ENCODE measurements around the gene ACO1. TPM values are rescaled to one million over a fixed set of nuclear protein-coding genes. Genes with fewer than 3 reads are reported as not detected.
"Not testable (repeated sequence)": the region's sequence is repeated elsewhere in the genome, so short reads cannot be mapped to it uniquely, and the experiment has no call there.

The ACO1 gene
- polyA plus RNA-seq, 3 donors, result 2.9 to 12.5 (median 10.5) TPM

DNA sequence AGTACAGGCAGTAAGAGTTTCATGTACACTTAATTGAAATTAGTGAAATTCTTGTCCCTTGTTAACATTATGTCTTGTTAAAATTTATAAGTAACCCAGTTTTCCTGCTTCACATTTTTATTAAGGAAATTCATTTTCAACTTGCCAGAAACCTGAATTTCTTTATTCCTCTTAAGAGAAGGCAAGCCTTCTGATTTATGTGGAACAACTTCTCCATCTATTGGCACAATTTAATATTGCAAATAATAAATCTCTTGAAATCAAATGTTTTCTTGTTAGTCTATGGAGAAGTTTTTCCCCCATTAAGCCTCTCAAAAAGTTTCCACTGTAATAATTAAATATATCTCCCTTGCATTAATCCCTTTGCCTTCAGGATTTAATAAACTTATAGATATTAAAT, 33.8 kb upstream of the ACO1 start:
- H3K4me1 ChIP-seq (ENCODE audit: control insufficient read depth in 1 of 2, insufficient read depth in 2 of 2, low read length in 2 of 2), result no peaks in the 10 kb centered on the region
- no peak overlapping the region for H3K27ac ChIP-seq (ENCODE audit: low read depth in 1 of 2, low read length in 2 of 2)
- no peaks in the 10 kb centered on the region for H3K9me3 Mint-ChIP-seq
- no peak overlapping the region for H3K4me3 Mint-ChIP-seq
- no peak overlapping the region for H2AFZ ChIP-seq (ENCODE audit: insufficient read depth, low read depth, low read length, poor library complexity, severe bottlenecking)
- TF ChIP-seq, protein P1, sequence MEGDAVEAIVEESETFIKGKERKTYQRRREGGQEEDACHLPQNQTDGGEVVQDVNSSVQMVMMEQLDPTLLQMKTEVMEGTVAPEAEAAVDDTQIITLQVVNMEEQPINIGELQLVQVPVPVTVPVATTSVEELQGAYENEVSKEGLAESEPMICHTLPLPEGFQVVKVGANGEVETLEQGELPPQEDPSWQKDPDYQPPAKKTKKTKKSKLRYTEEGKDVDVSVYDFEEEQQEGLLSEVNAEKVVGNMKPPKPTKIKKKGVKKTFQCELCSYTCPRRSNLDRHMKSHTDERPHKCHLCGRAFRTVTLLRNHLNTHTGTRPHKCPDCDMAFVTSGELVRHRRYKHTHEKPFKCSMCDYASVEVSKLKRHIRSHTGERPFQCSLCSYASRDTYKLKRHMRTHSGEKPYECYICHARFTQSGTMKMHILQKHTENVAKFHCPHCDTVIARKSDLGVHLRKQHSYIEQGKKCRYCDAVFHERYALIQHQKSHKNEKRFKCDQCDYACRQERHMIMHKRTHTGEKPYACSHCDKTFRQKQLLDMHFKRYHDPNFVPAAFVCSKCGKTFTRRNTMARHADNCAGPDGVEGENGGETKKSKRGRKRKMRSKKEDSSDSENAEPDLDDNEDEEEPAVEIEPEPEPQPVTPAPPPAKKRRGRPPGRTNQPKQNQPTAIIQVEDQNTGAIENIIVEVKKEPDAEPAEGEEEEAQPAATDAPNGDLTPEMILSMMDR (IDR thresholded peaks at IDR 0.05), result peak; percentile 54
- DNase-seq, result peak in 1 of 3 donors; percentile 12
- H3K27me3 ChIP-seq (ENCODE audit: control insufficient read depth in 2 of 2, insufficient read depth in 2 of 2, low read length in 2 of 2), result no peaks in the 10 kb centered on the region
- H3K4me3 ChIP-seq (replicated peaks in 1 of 3; ENCODE audit: low read depth in 2 of 3, low read length in 3 of 3), result no peak overlapping the region
- no peak overlapping the region for H3K9ac ChIP-seq (ENCODE audit: insufficient read depth, low read length, poor library complexity, severe bottlenecking)
- H3K36me3 ChIP-seq (replicated peaks in 1 of 2; ENCODE audit: control insufficient read depth in 1 of 2, insufficient read depth in 2 of 2, low read length in 2 of 2), result no peaks in the 10 kb centered on the region
- H3K4me2 ChIP-seq (replicated peaks; ENCODE audit: extremely low read depth, low read length, poor library complexity, severe bottlenecking), result no peak overlapping the region
- H3K27me3 Mint-ChIP-seq (ENCODE audit: low read depth in 3 of 3), result peaks cover 0 to 5% (median 0%) of the 10 kb centered on the region in 3 donors
- intact Hi-C loops (cut with micrococcal nuclease), result no loop called here
- no peaks in the 10 kb centered on the region for H3K79me2 ChIP-seq (ENCODE audit: insufficient read depth, low read length)
- H3K4me1 Mint-ChIP-seq, result no peaks in the 10 kb centered on the region
- no peaks in the 10 kb centered on the region for H4K20me1 ChIP-seq (ENCODE audit: insufficient read depth, low read length)
- H3K27ac Mint-ChIP-seq, result no peak overlapping the region
- no peaks in the 10 kb centered on the region for H3K36me3 Mint-ChIP-seq
- no peaks in the 10 kb centered on the region for H3K9me3 ChIP-seq (replicated peaks in 1 of 2; ENCODE audit: control insufficient read depth in 1 of 2, insufficient read depth in 1 of 2, low read length in 2 of 2)

DNA sequence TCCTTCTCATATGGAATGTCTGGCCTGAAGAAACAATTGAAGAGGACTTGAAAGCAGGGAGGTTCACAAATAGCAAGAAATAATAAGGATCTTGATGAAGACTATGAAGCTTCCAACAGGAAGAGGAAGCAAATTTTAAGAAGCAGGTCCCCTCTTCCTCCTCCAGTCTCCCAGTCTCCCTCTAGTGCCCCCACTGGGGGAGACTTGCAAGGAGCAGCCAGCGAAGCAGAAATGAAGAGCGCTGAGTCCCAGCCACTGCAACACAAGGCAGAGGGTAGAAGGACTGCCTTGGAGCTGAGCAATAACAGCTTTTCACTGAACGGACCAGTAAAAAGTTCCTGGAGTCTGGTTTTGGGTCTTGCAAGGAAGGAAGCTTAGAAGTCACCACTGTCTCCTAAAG, 32.6 kb upstream of the ACO1 start:
- no peaks in the 10 kb centered on the region for H3K9me3 ChIP-seq (replicated peaks in 1 of 2; ENCODE audit: control insufficient read depth in 1 of 2, insufficient read depth in 1 of 2, low read length in 2 of 2)
- H3K9ac ChIP-seq (ENCODE audit: insufficient read depth, low read length, poor library complexity, severe bottlenecking), result no peak overlapping the region
- no peaks in the 10 kb centered on the region for H4K20me1 ChIP-seq (ENCODE audit: insufficient read depth, low read length)
- H3K4me3 ChIP-seq (replicated peaks in 1 of 3; ENCODE audit: low read depth in 2 of 3, low read length in 3 of 3), result no peak overlapping the region
- intact Hi-C loops (cut with micrococcal nuclease), result no loop called here
- TF ChIP-seq, protein P1 (IDR thresholded peaks at IDR 0.05), result no peak
- H3K79me2 ChIP-seq (ENCODE audit: insufficient read depth, low read length), result no peaks in the 10 kb centered on the region
- Mint-ChIP-seq H3K4me3 (no peak overlapping the region), H3K9me3 (no peaks in the 10 kb centered on the region), H3K36me3 (no peaks in the 10 kb centered on the region), H3K27ac (no peak overlapping the region), H3K4me1 (no peaks in the 10 kb centered on the region), H3K27me3 (ENCODE audit: low read depth in 3 of 3) (peaks cover 0 to 5% (median 1%) of the 10 kb centered on the region in 3 donors)
- H3K27ac ChIP-seq (ENCODE audit: low read depth in 1 of 2, low read length in 2 of 2), result no peak overlapping the region
- H2AFZ ChIP-seq (ENCODE audit: insufficient read depth, low read depth, low read length, poor library complexity, severe bottlenecking), result no peak overlapping the region
- DNase-seq, result no peak
- no peaks in the 10 kb centered on the region for H3K36me3 ChIP-seq (replicated peaks in 1 of 2; ENCODE audit: control insufficient read depth in 1 of 2, insufficient read depth in 2 of 2, low read length in 2 of 2)
- 97% methylated on average over 3 of the region's 3 CpGs for WGBS (ENCODE audit: insufficient coverage)
- no peaks in the 10 kb centered on the region for H3K4me1 ChIP-seq (ENCODE audit: control insufficient read depth in 1 of 2, insufficient read depth in 2 of 2, low read length in 2 of 2)
- no peak overlapping the region for H3K4me2 ChIP-seq (replicated peaks; ENCODE audit: extremely low read depth, low read length, poor library complexity, severe bottlenecking)
- no peaks in the 10 kb centered on the region for H3K27me3 ChIP-seq (ENCODE audit: control insufficient read depth in 2 of 2, insufficient read depth in 2 of 2, low read length in 2 of 2)

DNA sequence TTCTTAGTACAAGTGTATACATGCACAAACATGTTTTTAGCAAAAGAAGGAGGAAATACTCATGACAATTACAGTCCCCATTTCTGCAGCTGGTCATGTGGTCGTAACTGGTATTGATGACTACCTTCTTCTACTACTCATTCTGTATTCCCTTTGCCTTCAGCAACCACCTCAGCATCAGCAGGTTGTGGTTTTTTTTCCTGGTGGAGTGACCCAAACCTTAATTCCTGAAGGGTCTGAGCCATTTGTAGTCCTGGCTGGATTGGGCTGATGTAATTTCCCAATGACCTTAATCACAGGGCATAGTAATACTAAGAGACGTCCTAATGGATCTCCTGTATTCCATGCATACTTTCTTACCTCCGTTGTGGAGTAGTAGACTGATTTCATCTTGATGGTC, 31.0 kb upstream of the ACO1 start:
- H3K4me3 Mint-ChIP-seq; H3K36me3 ChIP-seq (replicated peaks in 1 of 2; ENCODE audit: control insufficient read depth in 1 of 2, insufficient read depth in 2 of 2, low read length in 2 of 2); H3K9me3 Mint-ChIP-seq; H3K79me2 ChIP-seq (ENCODE audit: insufficient read depth, low read length); H3K9ac ChIP-seq (ENCODE audit: insufficient read depth, low read length, poor library complexity, severe bottlenecking); H3K4me2 ChIP-seq (replicated peaks; ENCODE audit: extremely low read depth, low read length, poor library complexity, severe bottlenecking); H4K20me1 ChIP-seq (ENCODE audit: insufficient read depth, low read length); H3K36me3 Mint-ChIP-seq; intact Hi-C loops (cut with micrococcal nuclease); H3K9me3 ChIP-seq (replicated peaks in 1 of 2; ENCODE audit: control insufficient read depth in 1 of 2, insufficient read depth in 1 of 2, low read length in 2 of 2); DNase-seq; H3K27ac ChIP-seq (ENCODE audit: low read depth in 1 of 2, low read length in 2 of 2); H3K27me3 Mint-ChIP-seq (ENCODE audit: low read depth in 3 of 3); H3K27me3 ChIP-seq (ENCODE audit: control insufficient read depth in 2 of 2, insufficient read depth in 2 of 2, low read length in 2 of 2); H3K4me3 ChIP-seq (replicated peaks in 1 of 3; ENCODE audit: low read depth in 2 of 3, low read length in 3 of 3); H3K4me1 Mint-ChIP-seq; H3K27ac Mint-ChIP-seq; H3K4me1 ChIP-seq (ENCODE audit: control insufficient read depth in 1 of 2, insufficient read depth in 2 of 2, low read length in 2 of 2); H2AFZ ChIP-seq (ENCODE audit: insufficient read depth, low read depth, low read length, poor library complexity, severe bottlenecking): not testable (repeated sequence)
- no CpG with 5 or more reads among the region's 3 CpGs for WGBS (ENCODE audit: insufficient coverage)

Measured in CD14-positive monocyte (primary cell).